GM23338 (cell line): ENCODE results near the gene WDR45B. TPM values are rescaled to one million over a fixed set of nuclear protein-coding genes. Genes with fewer than 3 reads are reported as not detected.

Experiments used
- ATAC-seq: fragments of 200-7000 bp; cut with Tn5 transposase; 3 replicates; pipeline ENCODE4 v1.9.1; 2020
- DNase-seq: peaks from one replicate; pipeline ENCODE4 v3.0.0-alpha.2; 2015; ENCODE audit warnings: low spot score
- H2AFZ ChIP-seq: fragments of 200-600 bp; sonication (generic); 2 replicates; pipeline ENCODE4 v1.8.0; 2016; ENCODE audit warnings: antibody characterized with exemption, mild to moderate bottlenecking, moderate library complexity
- H3F3A ChIP-seq: fragments of 200-600 bp; sonication (generic); replicated peaks from 2 replicates; pipeline ENCODE4 v1.8.0; 2017; ENCODE audit warnings: antibody characterized with exemption, mixed run types, low read depth
- H3K27ac ChIP-seq: fragments of 200-600 bp; sonication (generic); 2 replicates; pipeline ENCODE4 v1.6.1; 2016; ENCODE audit warnings: low read depth
- H3K27me3 ChIP-seq: fragments of 200-600 bp; sonication (generic); 2 replicates; pipeline ENCODE4 v1.8.0; 2016; ENCODE audit warnings: mild to moderate bottlenecking, mixed run types, moderate library complexity; ENCODE audit not compliant: insufficient read depth
- H3K36me3 ChIP-seq: fragments of 200-600 bp; sonication (generic); 2 replicates; pipeline ENCODE4 v1.8.0; 2016; ENCODE audit warnings: mild to moderate bottlenecking; ENCODE audit not compliant: insufficient read depth
- H3K4me1 ChIP-seq: fragments of 200-600 bp; sonication (generic); 2 replicates; pipeline ENCODE4 v1.8.0; 2016; ENCODE audit warnings: mild to moderate bottlenecking, moderate library complexity; ENCODE audit not compliant: insufficient read depth
- H3K4me2 ChIP-seq: fragments of 200-600 bp; sonication (generic); 2 replicates; pipeline ENCODE4 v1.7.1; 2017; ENCODE audit warnings: mixed run types
- H3K4me3 ChIP-seq: fragments of 200-600 bp; sonication (generic); 2 replicates; pipeline ENCODE4 v1.6.1; 2016; ENCODE audit warnings: mixed run types
- H3K79me2 ChIP-seq: fragments of 200-600 bp; sonication (generic); replicated peaks from 2 replicates; pipeline ENCODE4 v1.8.0; 2017; ENCODE audit warnings: mild to moderate bottlenecking; ENCODE audit not compliant: insufficient read depth
- H3K9me2 ChIP-seq: fragments of 200-600 bp; sonication (generic); 2 replicates; pipeline ENCODE4 v1.8.0; 2017; ENCODE audit not compliant: insufficient read depth
- H4K20me1 ChIP-seq: fragments of 200-600 bp; sonication (generic); replicated peaks from 2 replicates; pipeline ENCODE4 v1.8.0; 2017; ENCODE audit warnings: mild to moderate bottlenecking; ENCODE audit not compliant: insufficient read depth
- H3K27ac Mint-ChIP-seq: 2 replicates; pipeline ENCODE4 v1.8.0; 2020; ENCODE audit warnings: inconsistent platforms, mild to moderate bottlenecking, moderate library complexity, mixed read lengths
- H3K27me3 Mint-ChIP-seq: 3 replicates; pipeline ENCODE4 v1.8.0; 2022; ENCODE audit warnings: low read depth, mild to moderate bottlenecking, moderate library complexity, mixed read lengths, inconsistent platforms; ENCODE audit not compliant: insufficient read depth, poor library complexity
- H3K36me3 Mint-ChIP-seq: 3 replicates; pipeline ENCODE4 v1.8.0; 2021; ENCODE audit warnings: low read depth, mild to moderate bottlenecking, inconsistent platforms, moderate library complexity, mixed read lengths
- H3K4me1 Mint-ChIP-seq: 3 replicates; pipeline ENCODE4 v1.8.0; 2020; ENCODE audit warnings: mild to moderate bottlenecking, inconsistent platforms, mixed read lengths
- H3K4me3 Mint-ChIP-seq: 3 replicates; pipeline ENCODE4 v1.8.0; 2021; ENCODE audit warnings: moderate library complexity, mild to moderate bottlenecking, inconsistent platforms, mixed read lengths
- H3K9me3 Mint-ChIP-seq: 3 replicates; pipeline ENCODE4 v1.8.0; 2020; ENCODE audit warnings: moderate library complexity, mild to moderate bottlenecking, inconsistent platforms, mixed read lengths
- CREB1 ChIP-seq: fragments of 250-450 bp; sonication (Bioruptor Pico); IDR thresholded peaks from 2 replicates; pipeline ENCODE4 v1.5.0; 2020; ENCODE audit warnings: low read depth, mild to moderate bottlenecking, moderate library complexity
- CTCF ChIP-seq, 2 experiments: fragments of 200-600 bp in 1 of 2; sonication (generic) in 1 of 2; conservative IDR thresholded peaks; 2 replicates each; pipeline versions ENCODE4 v1.5.1 to v1.6.1; 2016 to 2017; ENCODE audit warnings: antibody characterized with exemption in 2 of 2, low read depth in 2 of 2, mild to moderate bottlenecking in 2 of 2, moderate library complexity in 1 of 2
- EZH2 ChIP-seq: fragments of 200-600 bp; sonication (generic); IDR thresholded peaks from one replicate; pipeline ENCODE4 v1.8.0; 2017; ENCODE audit warnings: antibody characterized with exemption, mild to moderate bottlenecking, low read depth; ENCODE audit not compliant: unreplicated experiment
- EZH2phosphoT487 ChIP-seq: fragments of 200-600 bp; sonication (generic); IDR thresholded peaks from one replicate; pipeline ENCODE4 v1.8.1; 2018; ENCODE audit warnings: antibody characterized with exemption; ENCODE audit not compliant: unreplicated experiment
- JUNB ChIP-seq: IDR thresholded peaks from one replicate; pipeline ENCODE4 v1.6.1; 2016; ENCODE audit warnings: antibody characterized with exemption; ENCODE audit not compliant: unreplicated experiment
- NANOG ChIP-seq: IDR thresholded peaks from 2 replicates; pipeline ENCODE4 v1.6.1; 2016; ENCODE audit warnings: antibody characterized with exemption, borderline replicate concordance
- POLR2AphosphoS5 ChIP-seq: IDR thresholded peaks from 2 replicates; pipeline ENCODE4 v1.6.1; 2016; ENCODE audit warnings: antibody characterized with exemption, low read depth
- STAT1 ChIP-seq: IDR thresholded peaks from one replicate; pipeline ENCODE4 v1.6.1; 2016; ENCODE audit warnings: antibody characterized with exemption; ENCODE audit not compliant: unreplicated experiment
- ZNF114 ChIP-seq: fragments of 250-450 bp; sonication (Bioruptor Pico); IDR thresholded peaks from 2 replicates; pipeline ENCODE4 v1.5.0; 2020; ENCODE audit warnings: mild to moderate bottlenecking, moderate library complexity
- ZNF331 ChIP-seq: fragments of 250-450 bp; sonication (Bioruptor Pico); IDR thresholded peaks from 2 replicates; pipeline ENCODE4 v1.5.0; 2020; ENCODE audit warnings: low read depth, mild to moderate bottlenecking, moderate library complexity
- ZNF462 ChIP-seq: fragments of 250-450 bp; sonication (Bioruptor Pico); IDR thresholded peaks from 2 replicates; pipeline ENCODE4 v1.5.0; 2020; ENCODE audit warnings: mild to moderate bottlenecking, moderate library complexity
- polyA plus RNA-seq: library from polyadenylated mRNA; unstranded; fragments of >200 nt; fragmentation: Nextera tagmentation; extraction: Ambion mirVana; gene quantifications from 2 replicates; pipeline ENCODE4 v1.2.1, GENCODE V29; 2016
- total RNA-seq: library from RNA; depleted of rRNA; stranded (reverse); fragments of >200 nt; shearing (Covaris generic); gene quantifications from 2 replicates; pipeline ENCODE4 v1.2.3, GENCODE V29; 2014

The WDR45B gene
- total and polyA plus RNA-seq, 2 experiments from 2014 or later, result 69.4 to 96.4 TPM

GRCh38 chr17:82650723-82651122 lies 2.5 kb upstream of the WDR45B start:
- Histone ChIP-seq H3K36me3 (no peaks in the 10 kb centered on the region), H2AFZ (no peak overlapping the region), H4K20me1 (peaks cover 13% of the 10 kb centered on the region), H3K27me3 (no peaks in the 10 kb centered on the region), H3K27ac (no peak overlapping the region), H3F3A (peaks cover 8% of the 10 kb centered on the region; the same call in 1 of the 2 replicates), H3K4me2 (no peak overlapping the region), H3K4me1 (peaks cover 10% of the 10 kb centered on the region; the same call in 1 of the 2 replicates), H3K79me2 (peaks cover 20% of the 10 kb centered on the region), H3K9me2 (no peaks in the 10 kb centered on the region), H3K4me3 (no peak overlapping the region)
- DNase-seq (no peak), ATAC-seq (no peak)
- H3K36me3 Mint-ChIP-seq, result no peaks in the 10 kb centered on the region; the same call in 2 of the 3 replicates
- no peak overlapping the region for H3K4me3 Mint-ChIP-seq
- no peak for TF ChIP-seq ZNF331 (CRISPR knock-in tag)
- no peak for TF ChIP-seq ZNF114 (CRISPR knock-in tag)
- no peak for TF ChIP-seq POLR2AphosphoS5
- no peak for TF ChIP-seq JUNB
- TF ChIP-seq CTCF (conservative IDR thresholded peaks at IDR 0.05; ENCODE audit: low read depth in 2 of 2), result no peak
- TF ChIP-seq CREB1 (CRISPR knock-in tag), result no peak
- no peak for TF ChIP-seq STAT1
- TF ChIP-seq EZH2phosphoT487, result no peak
- TF ChIP-seq EZH2, result no peak
- no peak for TF ChIP-seq NANOG
- no peak for TF ChIP-seq ZNF462
- peaks cover 8% of the 10 kb centered on the region; the same call in 2 of the 3 replicates for H3K4me1 Mint-ChIP-seq
- H3K27me3 Mint-ChIP-seq, result peaks cover 19% of the 10 kb centered on the region
- H3K9me3 Mint-ChIP-seq, result no peaks in the 10 kb centered on the region
- H3K27ac Mint-ChIP-seq, result no peak overlapping the region
